ENCODE measurements around the gene ZNF614. TPM values are rescaled to one million over a fixed set of nuclear protein-coding genes. Genes with fewer than 3 reads are reported as not detected.
"Not testable (repeated sequence)": the region's sequence is repeated elsewhere in the genome, so short reads cannot be mapped to it uniquely, and the experiment has no call there.

ZNF614 gene
- total RNA-seq, 1 experiment from 2014 or later, result 3.6 TPM

DNA sequence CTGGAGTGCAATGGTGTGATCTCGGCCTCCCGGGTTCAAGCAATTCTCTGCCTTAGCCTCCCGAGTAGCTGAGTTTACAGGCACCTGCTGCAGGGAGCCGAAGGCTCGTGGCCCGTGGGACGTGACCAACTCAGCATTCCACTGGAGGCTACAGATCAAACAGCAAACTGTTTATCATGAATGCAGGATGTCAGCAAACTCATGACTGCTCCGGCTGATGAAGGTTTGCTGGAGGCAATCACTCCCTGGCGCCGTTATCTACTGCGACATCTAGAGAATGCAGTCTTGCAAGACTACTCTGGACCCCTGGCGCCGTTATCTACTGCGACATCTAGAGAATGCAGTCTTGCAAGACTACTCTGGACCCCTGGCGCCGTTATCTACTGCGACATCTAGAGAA lies 52.4 kb downstream of the ZNF614 start:
- H3K4me3 ChIP-seq (replicated peaks in 1 of 2; ENCODE audit: low read depth in 1 of 2, low read length in 2 of 2); H3K9me2 ChIP-seq (ENCODE audit: insufficient read depth); H3K27ac ChIP-seq (ENCODE audit: low read depth, low read length); H2AFZ ChIP-seq (ENCODE audit: low read depth, low read length, poor library complexity, severe bottlenecking); H3K27me3 ChIP-seq (ENCODE audit: insufficient read depth, low read length); H3K36me3 ChIP-seq (ENCODE audit: control insufficient read depth in 1 of 2, insufficient read depth in 2 of 2, low read length in 2 of 2); BruUV-seq (replicated peaks); RAD21 ChIA-PET (ENCODE audit: low non-redundant PET in 1 of 2, low total read pairs in 2 of 2, uncharacterized antibody in 2 of 2, unreplicated experiment in 2 of 2); intact Hi-C loops (cut with micrococcal nuclease); H4K20me1 ChIP-seq (ENCODE audit: insufficient read depth); H3K9ac ChIP-seq (ENCODE audit: low read length); H3K79me2 ChIP-seq (ENCODE audit: insufficient read depth, low read length); H3K4me1 ChIP-seq (ENCODE audit: control insufficient read depth in 1 of 2, insufficient read depth in 2 of 2, low read length in 2 of 2); POLR2A ChIA-PET; DNase-seq (ENCODE audit: low read depth, low spot score); H3K4me2 ChIP-seq (ENCODE audit: low read length); ATAC-seq; CTCF ChIA-PET: not testable (repeated sequence)
- H3K9me3 ChIP-seq (ENCODE audit: control insufficient read depth in 1 of 2, insufficient read depth in 1 of 2, low read depth in 1 of 2, low read length in 2 of 2), result peaks cover 28 to 35% of the 10 kb centered on the region in 2 experiments; a peak in 3 of 4 replicates

- no peak for TF ChIP-seq EGR1 (IDR thresholded peaks at IDR 0.05; ENCODE audit: low read depth)
- no peak for TF ChIP-seq FOSL1 (IDR thresholded peaks at IDR 0.05; ENCODE audit: low read depth)
- TF ChIP-seq POLR2AphosphoS5 (IDR thresholded peaks at IDR 0.05; ENCODE audit: low read depth, low read length), result no peak
- TF ChIP-seq ZFX (IDR thresholded peaks at IDR 0.05), result no peak
- no peak for TF ChIP-seq SRF (IDR thresholded peaks at IDR 0.05; ENCODE audit: low read depth)
- TF ChIP-seq RAD21 (IDR thresholded peaks at IDR 0.05; ENCODE audit: low read depth), result no peak
- no peak for TF ChIP-seq CBX3 (IDR thresholded peaks at IDR 0.05; ENCODE audit: low read depth)
- TF ChIP-seq, protein P1, sequence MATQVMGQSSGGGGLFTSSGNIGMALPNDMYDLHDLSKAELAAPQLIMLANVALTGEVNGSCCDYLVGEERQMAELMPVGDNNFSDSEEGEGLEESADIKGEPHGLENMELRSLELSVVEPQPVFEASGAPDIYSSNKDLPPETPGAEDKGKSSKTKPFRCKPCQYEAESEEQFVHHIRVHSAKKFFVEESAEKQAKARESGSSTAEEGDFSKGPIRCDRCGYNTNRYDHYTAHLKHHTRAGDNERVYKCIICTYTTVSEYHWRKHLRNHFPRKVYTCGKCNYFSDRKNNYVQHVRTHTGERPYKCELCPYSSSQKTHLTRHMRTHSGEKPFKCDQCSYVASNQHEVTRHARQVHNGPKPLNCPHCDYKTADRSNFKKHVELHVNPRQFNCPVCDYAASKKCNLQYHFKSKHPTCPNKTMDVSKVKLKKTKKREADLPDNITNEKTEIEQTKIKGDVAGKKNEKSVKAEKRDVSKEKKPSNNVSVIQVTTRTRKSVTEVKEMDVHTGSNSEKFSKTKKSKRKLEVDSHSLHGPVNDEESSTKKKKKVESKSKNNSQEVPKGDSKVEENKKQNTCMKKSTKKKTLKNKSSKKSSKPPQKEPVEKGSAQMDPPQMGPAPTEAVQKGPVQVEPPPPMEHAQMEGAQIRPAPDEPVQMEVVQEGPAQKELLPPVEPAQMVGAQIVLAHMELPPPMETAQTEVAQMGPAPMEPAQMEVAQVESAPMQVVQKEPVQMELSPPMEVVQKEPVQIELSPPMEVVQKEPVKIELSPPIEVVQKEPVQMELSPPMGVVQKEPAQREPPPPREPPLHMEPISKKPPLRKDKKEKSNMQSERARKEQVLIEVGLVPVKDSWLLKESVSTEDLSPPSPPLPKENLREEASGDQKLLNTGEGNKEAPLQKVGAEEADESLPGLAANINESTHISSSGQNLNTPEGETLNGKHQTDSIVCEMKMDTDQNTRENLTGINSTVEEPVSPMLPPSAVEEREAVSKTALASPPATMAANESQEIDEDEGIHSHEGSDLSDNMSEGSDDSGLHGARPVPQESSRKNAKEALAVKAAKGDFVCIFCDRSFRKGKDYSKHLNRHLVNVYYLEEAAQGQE (IDR thresholded peaks at IDR 0.05; ENCODE audit: low read depth), result no peak
- TF ChIP-seq CTCF (IDR thresholded peaks at IDR 0.05 in 2 of 3, conservative IDR thresholded peaks at IDR 0.05 in 1 of 3; ENCODE audit: borderline replicate concordance in 1 of 3, insufficient read depth in 1 of 3, low read depth in 2 of 3, low read length in 2 of 3), result no peak
- no peak for TF ChIP-seq YY1 (IDR thresholded peaks at IDR 0.05; ENCODE audit: extremely low read depth, insufficient replicate concordance, low read depth, low read length)
- no peak for TF ChIP-seq POLR2A (IDR thresholded peaks at IDR 0.05; ENCODE audit: borderline replicate concordance, extremely low read depth, insufficient read depth, insufficient read length)
- no peaks in the 10 kb centered on the region for H4K20me1 ChIP-seq (ENCODE audit: insufficient read depth)
- no TSS peak for BruUV-seq (replicated peaks)
- H2AFZ ChIP-seq (ENCODE audit: low read depth, low read length, poor library complexity, severe bottlenecking), result no peak overlapping the region
- DNase-seq (ENCODE audit: low read depth, low spot score) (no peak), ATAC-seq (no peak)
- no peak overlapping the region for H3K27ac ChIP-seq (ENCODE audit: low read depth, low read length)
- POLR2A ChIA-PET, result no interaction called here
- no peak overlapping the region for H3K4me2 ChIP-seq (ENCODE audit: low read length)
- CTCF ChIA-PET, result no interaction called here
- intact Hi-C loops (cut with micrococcal nuclease), result no loop called here
- no peaks in the 10 kb centered on the region for H3K27me3 ChIP-seq (ENCODE audit: insufficient read depth, low read length)
- peaks cover 21 to 36% of the 10 kb centered on the region in 2 experiments; a peak in 3 of 4 replicates for H3K9me3 ChIP-seq (ENCODE audit: control insufficient read depth in 1 of 2, insufficient read depth in 1 of 2, low read depth in 1 of 2, low read length in 2 of 2)
- H3K79me2 ChIP-seq (ENCODE audit: insufficient read depth, low read length), result no peaks in the 10 kb centered on the region
- H3K9me2 ChIP-seq (ENCODE audit: insufficient read depth), result no peaks in the 10 kb centered on the region
- no peak overlapping the region for H3K9ac ChIP-seq (ENCODE audit: low read length)
- peaks cover 2 to 3% of the 10 kb centered on the region in 2 experiments; a peak in 1 of 4 replicates for H3K36me3 ChIP-seq (ENCODE audit: control insufficient read depth in 1 of 2, insufficient read depth in 2 of 2, low read length in 2 of 2)
- RAD21 ChIA-PET (ENCODE audit: low non-redundant PET in 1 of 2, low total read pairs in 2 of 2, uncharacterized antibody in 2 of 2, unreplicated experiment in 2 of 2), result no interaction called here
- H3K4me3 ChIP-seq (replicated peaks in 1 of 2; ENCODE audit: low read depth in 1 of 2, low read length in 2 of 2), result no peak overlapping the region
- H3K4me1 ChIP-seq (ENCODE audit: control insufficient read depth in 1 of 2, insufficient read depth in 2 of 2, low read length in 2 of 2), result no peaks in the 10 kb centered on the region
Observed at GRCh38 chr19:51971624-51972023, 56.6 kb downstream of the ZNF614 start.

Measured in HCT116 (cell line).